Gastroesophageal sphincter (tissue), 4 donors: Measurements from ENCODE around the gene CRTC2. TPM values are rescaled to one million over a fixed set of nuclear protein-coding genes. Genes with fewer than 3 reads are reported as not detected.

Experiments used
- ATAC-seq: fragments of 150-250 bp; one replicate; pipeline ENCODE4 v1.9.1; 2016; ENCODE audit warnings: mild to moderate bottlenecking, moderate library complexity
- H3K27ac ChIP-seq, 4 donors: fragments of 200-600 bp; sonication (generic) in 3 of 4; 1 replicate in 3 of 4; 2 replicates in 1 of 4; pipeline ENCODE4 v1.5.1; 2016 to 2019
- H3K27me3 ChIP-seq: fragments of 200-600 bp; sonication (generic); one replicate; pipeline ENCODE4 v1.5.1; 2019
- H3K36me3 ChIP-seq, 2 donors: fragments of 200-600 bp; sonication (generic); one replicate each; pipeline ENCODE4 v1.5.1; 2019; ENCODE audit warnings: control low read depth in 1 of 2
- H3K4me1 ChIP-seq, 3 donors: fragments of 200-600 bp; sonication (generic); 1 replicate in 2 of 3; 2 replicates in 1 of 3; pipeline ENCODE4 v1.5.1; 2016 to 2019; ENCODE audit warnings: control low read depth in 2 of 3
- H3K4me3 ChIP-seq, 2 donors: fragments of 200-600 bp; sonication (generic); one replicate each; pipeline ENCODE4 v1.5.1; 2019; ENCODE audit warnings: mild to moderate bottlenecking in 1 of 2, moderate library complexity in 1 of 2
- H3K9me3 ChIP-seq, 3 donors: fragments of 200-600 bp; sonication (generic); one replicate each; pipeline ENCODE4 v1.5.1; 2017 to 2019; ENCODE audit warnings: control low read depth in 2 of 3
- EP300 ChIP-seq: sonication (generic); formaldehyde crosslinking; IDR thresholded peaks from one replicate; pipeline ENCODE4 v1.6.1; 2017; ENCODE audit warnings: antibody characterized with exemption, mild to moderate bottlenecking
- POLR2A ChIP-seq, 2 donors: fragments of 450-650 bp; IDR thresholded peaks; one replicate each; pipeline ENCODE4 v1.6.1; 2017; ENCODE audit warnings: antibody characterized with exemption in 2 of 2, mild to moderate bottlenecking in 2 of 2, moderate library complexity in 1 of 2
- POLR2AphosphoS5 ChIP-seq: sonication (generic); formaldehyde crosslinking; IDR thresholded peaks from one replicate; pipeline ENCODE4 v1.6.1; 2017; ENCODE audit warnings: antibody characterized with exemption
- WGBS, 2 donors: methylation state at CpG; one replicate each; pipeline ENCODE4 v1.1.5; 2018; ENCODE audit warnings: low coverage in 1 of 2; 5-methylcytosine and 5-hydroxymethylcytosine counted together
- total RNA-seq, 4 donors: library from RNA; depleted of rRNA; stranded (reverse); fragments of >200 nt; gene quantifications; one replicate each; pipeline ENCODE4 v1.1.0, GENCODE V29; 2016
- TF ChIP-seq, protein P1 (sequence below), 4 experiments: fragments of 200-600 bp in 2 of 4; fragments of 450-650 bp in 2 of 4; sonication (generic) in 1 of 4; IDR thresholded peaks; one replicate each; pipeline ENCODE4 v1.5.1; 2017 to 2019; ENCODE audit warnings: antibody characterized with exemption in 4 of 4, mild to moderate bottlenecking in 2 of 4, moderate library complexity in 2 of 4

Gene CRTC2
- total RNA-seq, 4 donors from 2014 or later: 13.9 to 21.2 (median 15.6) TPM

DNA sequence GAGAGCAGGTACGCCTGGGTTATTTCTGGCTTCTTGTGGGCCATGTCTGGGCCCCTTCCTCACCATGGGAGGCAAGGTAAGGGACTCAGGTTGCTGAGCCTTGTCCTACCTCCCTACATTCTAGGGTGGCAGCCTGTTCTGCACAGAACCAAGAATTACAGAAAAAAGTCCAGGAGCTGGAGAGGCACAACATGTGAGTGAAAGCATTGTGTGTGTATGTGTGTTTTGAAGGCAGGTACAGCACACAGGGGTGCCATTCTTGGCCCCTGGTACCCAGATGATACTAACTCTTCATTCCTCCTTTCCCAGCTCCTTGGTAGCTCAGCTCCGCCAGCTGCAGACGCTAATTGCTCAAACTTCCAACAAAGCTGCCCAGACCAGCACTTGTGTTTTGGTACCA is 14.7 kb upstream of the CRTC2 start:
- Histone ChIP-seq H3K9me3 (no peaks in the 10 kb centered on the region), H3K27ac (no peak overlapping the region), H3K36me3 (peaks cover 0 to 39% of the 10 kb centered on the region in 2 donors), H3K4me3 (no peak overlapping the region), H3K4me1 (peaks cover 0 to 31% (median 11%) of the 10 kb centered on the region in 3 donors), H3K27me3 (no peaks in the 10 kb centered on the region)
- TF ChIP-seq, protein P1, sequence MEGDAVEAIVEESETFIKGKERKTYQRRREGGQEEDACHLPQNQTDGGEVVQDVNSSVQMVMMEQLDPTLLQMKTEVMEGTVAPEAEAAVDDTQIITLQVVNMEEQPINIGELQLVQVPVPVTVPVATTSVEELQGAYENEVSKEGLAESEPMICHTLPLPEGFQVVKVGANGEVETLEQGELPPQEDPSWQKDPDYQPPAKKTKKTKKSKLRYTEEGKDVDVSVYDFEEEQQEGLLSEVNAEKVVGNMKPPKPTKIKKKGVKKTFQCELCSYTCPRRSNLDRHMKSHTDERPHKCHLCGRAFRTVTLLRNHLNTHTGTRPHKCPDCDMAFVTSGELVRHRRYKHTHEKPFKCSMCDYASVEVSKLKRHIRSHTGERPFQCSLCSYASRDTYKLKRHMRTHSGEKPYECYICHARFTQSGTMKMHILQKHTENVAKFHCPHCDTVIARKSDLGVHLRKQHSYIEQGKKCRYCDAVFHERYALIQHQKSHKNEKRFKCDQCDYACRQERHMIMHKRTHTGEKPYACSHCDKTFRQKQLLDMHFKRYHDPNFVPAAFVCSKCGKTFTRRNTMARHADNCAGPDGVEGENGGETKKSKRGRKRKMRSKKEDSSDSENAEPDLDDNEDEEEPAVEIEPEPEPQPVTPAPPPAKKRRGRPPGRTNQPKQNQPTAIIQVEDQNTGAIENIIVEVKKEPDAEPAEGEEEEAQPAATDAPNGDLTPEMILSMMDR (IDR thresholded peaks at IDR 0.05): no peak
- TF ChIP-seq EP300 (no peak), POLR2AphosphoS5 (no peak), POLR2A (IDR thresholded peaks at IDR 0.05) (no peak)
- ATAC-seq: no peak
- 84 to 90% methylated on average over 1 to 3 of the region's 3 CpGs for WGBS, 2 donors

GRCh38 chr1:153970346-153970745 is 11.9 kb upstream of the CRTC2 start:
- Histone ChIP-seq H3K27me3 (no peaks in the 10 kb centered on the region), H3K36me3 (peaks cover 0 to 30% of the 10 kb centered on the region in 2 donors), H3K4me3 (no peak overlapping the region), H3K27ac (no peak overlapping the region), H3K9me3 (no peaks in the 10 kb centered on the region), H3K4me1 (peaks cover 0 to 31% (median 14%) of the 10 kb centered on the region in 3 donors)
- WGBS, 2 donors: 67 to 81% methylated on average over 1 to 2 of the region's 2 CpGs
- TF ChIP-seq POLR2AphosphoS5 (no peak), POLR2A (IDR thresholded peaks at IDR 0.05) (no peak), EP300 (no peak)
- TF ChIP-seq, protein P1 (IDR thresholded peaks at IDR 0.05): no peak
- no peak for ATAC-seq

- Histone ChIP-seq H3K36me3 (peaks cover 0 to 16% of the 10 kb centered on the region in 2 donors), H3K27me3 (no peaks in the 10 kb centered on the region), H3K9me3 (no peaks in the 10 kb centered on the region), H3K4me1 (peaks cover 0 to 40% (median 21%) of the 10 kb centered on the region in 3 donors), H3K27ac (peak overlapping the region in 1 of 4 donors; percentile 92), H3K4me3 (peak overlapping the region in 1 of 2 donors; percentile 64)
- ATAC-seq: no peak
- TF ChIP-seq POLR2A (IDR thresholded peaks at IDR 0.05): no peak
- TF ChIP-seq, protein P1 (IDR thresholded peaks at IDR 0.05): no peak
- TF ChIP-seq POLR2AphosphoS5: no peak
- TF ChIP-seq EP300: no peak
- 80% methylated on average over 1 of the region's 2 CpGs; no CpG with 5 or more reads in 1 of the 2 donors for WGBS, 2 donors
Measured at GRCh38 chr1:153968972-153969371, 10.6 kb upstream of the CRTC2 start.

- H3K36me3 ChIP-seq: peaks cover 0 to 11% of the 10 kb centered on the region in 2 donors
- ATAC-seq: no peak
- no peaks in the 10 kb centered on the region for H3K27me3 ChIP-seq
- H3K9me3 ChIP-seq: no peaks in the 10 kb centered on the region
- peak overlapping the region in 3 of 4 donors; percentile 86 to 93 (median 92) for H3K27ac ChIP-seq
- H3K4me3 ChIP-seq: peak overlapping the region; percentile 43 to 64
- WGBS, 2 donors: 6 to 18% methylated on average over 3 to 8 of the region's 13 CpGs
- peaks cover 0 to 43% (median 21%) of the 10 kb centered on the region in 3 donors for H3K4me1 ChIP-seq
- TF ChIP-seq POLR2A (IDR thresholded peaks at IDR 0.05) (no peak), EP300 (no peak), POLR2AphosphoS5 (no peak)
- TF ChIP-seq, protein P1 (IDR thresholded peaks at IDR 0.05): no peak
Measured at GRCh38 chr1:153968408-153968807, 10.0 kb upstream of the CRTC2 start.

GRCh38 chr1:153968000-153968363 is 9.6 kb upstream of the CRTC2 start:
- H3K36me3 ChIP-seq: peaks cover 0 to 6% of the 10 kb centered on the region in 2 donors
- H3K9me3 ChIP-seq: no peaks in the 10 kb centered on the region
- TF ChIP-seq, protein P1 (IDR thresholded peaks at IDR 0.05): no peak
- no peak for TF ChIP-seq EP300
- no peak for TF ChIP-seq POLR2A (IDR thresholded peaks at IDR 0.05)
- no peak for TF ChIP-seq POLR2AphosphoS5
- ATAC-seq: no peak
- peak overlapping the region; percentile 43 to 64 for H3K4me3 ChIP-seq
- peak overlapping the region; percentile 26 to 93 (median 89) for H3K27ac ChIP-seq
- no peaks in the 10 kb centered on the region for H3K27me3 ChIP-seq
- peaks cover 0 to 43% (median 21%) of the 10 kb centered on the region in 3 donors for H3K4me1 ChIP-seq
- 0 to 1% methylated on average over 7 to 8 of the region's 8 CpGs for WGBS, 2 donors
